ENCODE data around the gene ALDH3A1. TPM values are rescaled to one million over a fixed set of nuclear protein-coding genes. Genes with fewer than 3 reads are reported as not detected.

The ALDH3A1 gene
- total and polyA plus RNA-seq, 2 donors (not counting 3 experiments of a cell fraction or from before 2014, with no cell fraction given): 0.11 to 1.2 TPM

GRCh38 chr17:19766421-19767270, 18.5 kb upstream of the ALDH3A1 start:
- H3K9me1 ChIP-seq (replicated peaks; ENCODE audit: control insufficient read depth, extremely low read depth, insufficient read depth, low read length): no peaks in the 10 kb centered on the region
- no peak overlapping the region for H2AFZ ChIP-seq (ENCODE audit: low read depth, low read length)
- intact Hi-C loops (cut with micrococcal nuclease) (loop anchor here (1.0 to 5.0 kb wide), 2 partner anchors 252 to 319 kb away; no protein-coding TSS in a partner anchor), dilution Hi-C loops (cut with MboI; ENCODE audit: extremely low pct_ligation_motif_present, low sequenced_read_pairs) (no loop called here)
- no peaks in the 10 kb centered on the region for H3K79me2 ChIP-seq (ENCODE audit: control insufficient read depth, insufficient read depth, low read length)
- no peaks in the 10 kb centered on the region for H3K9me3 ChIP-seq (replicated peaks; ENCODE audit: control insufficient read depth, insufficient read depth, low read length)
- no peak overlapping the region for H3K9ac ChIP-seq (replicated peaks; ENCODE audit: extremely low read depth, insufficient read depth, low read length)
- FAIRE-seq (peak; percentile 54), DNase-seq (ENCODE audit: low read depth, low spot score) (peak; percentile 69)
- H3K4me1 ChIP-seq (ENCODE audit: control insufficient read depth, extremely low read depth, insufficient read depth, low read length): peaks cover 5% of the 10 kb centered on the region
- BruUV-seq (replicated peaks): no TSS peak
- POLR2A ChIA-PET: interaction anchor here (0.6 kb wide), 1 partner anchor 67 kb away, joined by 5 read pairs; no protein-coding TSS in a partner anchor
- no peak overlapping the region for H3K27ac ChIP-seq (ENCODE audit: insufficient read depth, low read depth, low read length)
- no peaks in the 10 kb centered on the region for H3K36me3 ChIP-seq (ENCODE audit: control insufficient read depth in 2 of 2, extremely low read depth in 1 of 2, insufficient read depth in 2 of 2, low read length in 2 of 2)
- H3K4me3 ChIP-seq (replicated peaks in 1 of 3; ENCODE audit: insufficient read depth in 1 of 3, low read depth in 1 of 3, low read length in 3 of 3): no peak overlapping the region
- TF ChIP-seq POLR2A (IDR thresholded peaks at IDR 0.05; ENCODE audit: low read depth, low read length) (no peak), CTCF (IDR thresholded peaks at IDR 0.05; ENCODE audit: extremely low read depth in 1 of 2, insufficient read depth in 1 of 2, low read depth in 1 of 2, low read length in 2 of 2) (peak; percentile 96 to 99)
- H4K20me1 ChIP-seq (replicated peaks; ENCODE audit: control insufficient read depth, extremely low read depth, insufficient read depth, low read length): no peaks in the 10 kb centered on the region
- no peaks in the 10 kb centered on the region for H3K27me3 ChIP-seq (ENCODE audit: control insufficient read depth in 2 of 2, insufficient read depth in 2 of 2, low read length in 2 of 2)
- no peak overlapping the region for H3K4me2 ChIP-seq (ENCODE audit: insufficient read depth, low read length)
- CTCF ChIA-PET: interaction anchor here (0.6 to 8.6 kb wide), 16 partner anchors 9 to 430 kb away, joined by 3 to 169 read pairs (median 4); partner anchors contain the start of genes ALDH3A2 and B9D1

- H3K9ac ChIP-seq (replicated peaks; ENCODE audit: extremely low read depth, insufficient read depth, low read length): no peak overlapping the region
- no peak overlapping the region for H3K4me3 ChIP-seq (replicated peaks in 1 of 3; ENCODE audit: insufficient read depth in 1 of 3, low read depth in 1 of 3, low read length in 3 of 3)
- FAIRE-seq (no peak), DNase-seq (ENCODE audit: low read depth, low spot score) (no peak)
- H3K4me1 ChIP-seq (ENCODE audit: control insufficient read depth, extremely low read depth, insufficient read depth, low read length): peaks cover 5% of the 10 kb centered on the region
- dilution Hi-C loops (cut with MboI; ENCODE audit: extremely low pct_ligation_motif_present, low sequenced_read_pairs): no loop called here
- no peaks in the 10 kb centered on the region for H4K20me1 ChIP-seq (replicated peaks; ENCODE audit: control insufficient read depth, extremely low read depth, insufficient read depth, low read length)
- no peaks in the 10 kb centered on the region for H3K79me2 ChIP-seq (ENCODE audit: control insufficient read depth, insufficient read depth, low read length)
- H3K27ac ChIP-seq (ENCODE audit: insufficient read depth, low read depth, low read length): no peak overlapping the region
- no peak overlapping the region for H2AFZ ChIP-seq (ENCODE audit: low read depth, low read length)
- H3K9me1 ChIP-seq (replicated peaks; ENCODE audit: control insufficient read depth, extremely low read depth, insufficient read depth, low read length): no peaks in the 10 kb centered on the region
- no peaks in the 10 kb centered on the region for H3K9me3 ChIP-seq (replicated peaks; ENCODE audit: control insufficient read depth, insufficient read depth, low read length)
- POLR2A ChIA-PET: interaction anchor here (0.6 kb wide), 1 partner anchor 66 kb away, joined by 5 read pairs; no protein-coding TSS in a partner anchor
- CTCF ChIA-PET: interaction anchor here (0.6 to 8.6 kb wide), 14 partner anchors 10 to 429 kb away, joined by 3 to 169 read pairs (median 4); partner anchors contain the start of genes ALDH3A2 and B9D1
- no peak overlapping the region for H3K4me2 ChIP-seq (ENCODE audit: insufficient read depth, low read length)
- no TSS peak for BruUV-seq (replicated peaks)
- TF ChIP-seq POLR2A (IDR thresholded peaks at IDR 0.05; ENCODE audit: low read depth, low read length): no peak
- no peak for TF ChIP-seq FOS (IDR thresholded peaks at IDR 0.05; ENCODE audit: borderline replicate concordance, insufficient read depth, low read length)
- no peak for TF ChIP-seq GATA2 (IDR thresholded peaks at IDR 0.05; ENCODE audit: insufficient read depth, insufficient read length, low read depth, low read length)
- TF ChIP-seq CTCF (IDR thresholded peaks at IDR 0.05; ENCODE audit: extremely low read depth in 1 of 2, insufficient read depth in 1 of 2, low read depth in 1 of 2, low read length in 2 of 2): no peak
- no peak for TF ChIP-seq EZH2 (IDR thresholded peaks at IDR 0.05; ENCODE audit: borderline replicate concordance, low read depth, low read length, severe bottlenecking)
- TF ChIP-seq JUN (IDR thresholded peaks at IDR 0.05; ENCODE audit: borderline replicate concordance, insufficient read depth, insufficient read length, low read depth): no peak
- H3K27me3 ChIP-seq (ENCODE audit: control insufficient read depth in 2 of 2, insufficient read depth in 2 of 2, low read length in 2 of 2): no peaks in the 10 kb centered on the region
- intact Hi-C loops (cut with micrococcal nuclease): loop anchor here (5.0 kb wide), 1 partner anchor 319 kb away; no protein-coding TSS in a partner anchor
- H3K36me3 ChIP-seq (ENCODE audit: control insufficient read depth in 2 of 2, extremely low read depth in 1 of 2, insufficient read depth in 2 of 2, low read length in 2 of 2): no peaks in the 10 kb centered on the region
These were observed 17.9 kb upstream of the ALDH3A1 start for GRCh38 chr17:19766016-19766415.

Measured in endothelial cell of umbilical vein (primary cell).